GM19351 (cell line): ENCODE measurements around the gene PTCH1.

Experiments used
- ATAC-seq: cut with Tn5 transposase; IDR thresholded peaks from one replicate; pipeline ENCODE4 v1.9.1; 2021; ENCODE audit warnings: mild to moderate bottlenecking, moderate library complexity; ENCODE audit not compliant: unreplicated experiment

The PTCH1 gene

DNA sequence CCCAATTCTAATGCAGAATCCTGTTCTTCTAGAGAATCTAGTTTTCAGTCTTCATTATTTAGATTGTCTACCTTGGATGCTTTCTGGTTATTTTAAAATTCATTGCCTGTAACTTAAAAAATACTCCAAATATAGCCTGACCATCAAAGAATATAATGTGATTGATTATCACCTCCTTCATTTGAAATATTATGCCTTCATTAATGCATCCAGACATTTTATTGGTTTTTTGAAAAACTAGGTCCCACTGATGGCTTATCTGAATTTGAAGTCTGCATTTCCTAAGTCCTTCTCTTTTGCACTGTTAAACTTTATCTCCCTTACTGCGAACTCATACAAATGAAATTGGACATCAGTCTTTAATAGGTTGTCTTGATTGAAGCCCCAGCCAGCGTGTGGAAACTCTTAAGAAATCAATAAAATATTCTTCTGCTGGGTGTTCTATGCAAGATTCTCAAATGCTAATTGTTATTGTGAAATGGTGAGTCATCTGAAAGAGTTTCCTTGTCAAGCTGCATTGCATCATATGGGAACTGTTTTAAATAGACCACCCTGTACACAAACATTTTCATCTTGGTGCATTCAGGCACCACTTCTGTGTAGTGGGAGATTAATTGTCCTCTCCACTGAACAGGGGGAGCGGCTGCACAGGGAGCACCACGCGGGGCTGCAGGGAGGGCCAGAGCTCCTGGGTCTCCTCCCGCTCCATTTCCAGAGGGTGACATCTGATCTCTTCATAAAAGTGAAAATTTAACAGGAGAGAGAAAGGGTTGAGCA, 106.9 kb downstream of the PTCH1 start:
- ATAC-seq, result no peak

DNA sequence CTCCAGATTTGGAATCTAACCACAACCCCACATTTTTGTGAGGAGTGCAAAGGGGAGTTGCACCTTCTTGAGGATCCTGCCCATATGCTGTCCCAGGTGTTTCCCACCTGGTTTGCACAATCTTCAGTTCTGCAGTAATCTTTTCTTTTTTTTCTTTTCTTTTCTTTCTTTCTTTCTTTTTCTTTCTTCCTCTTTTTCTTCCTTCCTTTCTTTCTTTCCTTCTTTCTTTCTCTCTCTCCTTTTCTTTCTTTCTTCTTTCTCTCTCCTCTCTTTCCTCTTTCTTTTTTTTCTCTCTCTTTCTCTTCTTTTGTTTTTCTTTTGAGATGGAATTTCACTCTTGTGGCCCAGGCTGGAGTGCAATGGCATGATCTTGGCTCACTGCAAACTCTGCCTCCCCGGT, 109.2 kb downstream of the PTCH1 start:
- no peak for ATAC-seq

DNA sequence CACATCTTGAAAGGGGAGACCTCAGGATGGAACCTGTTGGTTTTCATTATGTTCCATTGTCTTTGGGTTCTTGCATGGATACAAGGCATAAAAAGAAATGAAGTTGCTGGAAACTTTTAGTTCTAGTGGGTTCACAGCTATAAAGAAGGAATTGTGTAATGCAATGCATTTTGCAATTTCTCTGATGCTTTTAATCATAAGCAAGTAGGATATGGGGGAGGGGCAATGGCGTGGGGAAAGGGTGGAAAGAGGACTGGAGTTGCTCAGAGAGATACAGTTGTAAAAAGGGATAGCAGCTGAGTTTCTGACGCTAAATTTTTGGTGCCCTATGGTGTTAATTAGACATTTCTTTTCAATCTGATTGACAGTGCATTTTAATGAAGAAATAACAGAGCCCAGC, 110.7 kb downstream of the PTCH1 start:
- ATAC-seq, result no peak

DNA sequence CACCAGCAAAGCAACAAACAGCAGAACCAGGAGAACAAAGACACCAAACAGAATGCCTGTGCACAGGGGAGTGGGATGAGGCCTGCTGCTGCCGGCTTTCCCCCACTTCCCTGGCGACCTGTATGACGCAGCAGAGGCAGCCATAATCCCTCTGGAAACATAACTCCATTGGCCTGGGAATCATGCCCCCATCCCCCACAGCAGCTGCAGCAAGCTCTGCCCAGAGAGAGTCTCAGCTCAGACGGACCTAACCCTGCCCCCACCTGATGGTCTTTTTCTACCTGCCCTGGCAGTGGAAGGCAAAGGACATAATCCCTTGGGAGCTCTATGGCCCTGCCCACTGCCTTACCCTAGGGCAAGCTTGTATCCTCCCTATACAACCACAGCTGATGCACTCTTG, 117.5 kb downstream of the PTCH1 start:
- ATAC-seq, result no peak
